ENCODE data around the gene SMIM3. TPM values are rescaled to one million over a fixed set of nuclear protein-coding genes. Genes with fewer than 3 reads are reported as not detected.

The SMIM3 gene, protein sequence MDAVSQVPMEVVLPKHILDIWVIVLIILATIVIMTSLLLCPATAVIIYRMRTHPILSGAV
- 27.7 and 53.1 TPM in 2 replicates for total RNA-seq

GRCh38 chr5:150778517-150779396 is at the start of gene SMIM3:
TSS of gene SMIM3 (plus strand) at chr5:150778757. CDS start at chr5:150795441, 16,684 bp downstream.

DNA sequence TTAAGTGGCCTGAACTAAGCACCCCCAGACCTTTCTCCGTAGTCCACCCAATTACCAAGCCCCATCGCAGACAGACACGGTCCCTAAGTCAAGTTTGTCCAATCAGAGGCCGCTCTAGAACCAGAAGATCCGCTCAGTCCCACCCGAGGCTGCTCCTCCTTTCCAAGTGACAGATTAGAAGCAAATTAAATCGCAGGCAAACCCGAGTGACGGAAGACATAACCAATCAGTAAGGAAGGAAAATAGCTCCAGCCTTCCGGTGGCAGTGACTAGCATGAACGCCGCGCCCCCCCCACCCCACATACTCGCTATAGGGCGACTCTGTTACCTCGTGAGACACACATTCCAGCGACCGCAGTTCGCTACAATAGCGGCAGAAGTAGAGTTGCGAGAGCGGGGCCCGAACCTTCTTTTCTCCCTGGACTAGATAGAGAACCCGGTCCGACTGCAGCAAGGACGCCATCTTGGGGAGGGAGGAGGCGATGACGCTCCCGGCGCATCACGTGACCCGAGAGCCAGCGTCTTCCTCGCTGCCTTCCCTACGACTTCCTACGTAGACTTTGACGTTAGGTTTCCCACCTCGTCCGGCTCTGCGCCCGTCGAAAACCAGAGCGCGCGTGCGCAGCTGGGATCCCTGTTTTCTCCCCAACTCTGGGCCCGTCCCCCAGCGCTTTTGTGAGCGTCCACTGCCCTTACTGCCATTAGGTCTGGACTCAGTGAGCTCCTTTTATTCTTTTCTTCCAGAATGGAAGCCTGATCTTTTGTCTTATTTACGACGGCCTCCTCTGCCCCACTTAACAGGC is 19.8 kb upstream of the SMIM3 start, which contains the start of gene DCTN4:
Gene DCTN4, minus strand, starts transcription at position 487 of the 803 bp plus-strand sequence. Its CDS starts 24 bp downstream, at position 463.

DNA sequence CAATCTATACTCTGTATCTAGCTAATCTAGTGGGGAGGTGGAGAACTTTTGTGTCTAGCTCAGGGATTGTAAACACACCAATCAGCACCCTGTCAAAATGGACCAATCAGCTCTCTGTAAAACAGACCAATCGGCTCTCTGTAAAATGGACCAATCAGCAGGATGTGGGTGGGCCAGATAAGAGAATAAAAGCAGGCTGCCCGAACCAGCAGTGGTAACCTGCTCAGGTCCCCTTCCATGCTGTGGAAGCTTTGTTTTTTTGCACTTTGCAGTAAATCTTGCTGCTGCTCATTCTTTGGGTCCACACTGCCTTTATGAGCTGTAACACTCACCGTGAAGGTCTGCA is 67.7 kb downstream of the SMIM3 start, which contains the start of gene IRGM:
Gene IRGM, plus strand, starts transcription at position 214 of the 346 bp plus-strand sequence. CDS start 1,603 bp downstream, outside the sequence.

Other genes with a start within 250 kb of the SMIM3 start
- 2.7 and 4.0 TPM in 2 replicates for gene SYNPO, start 138.1 kb upstream of the SMIM3 start, total RNA-seq
- 0.14 and 0.37 TPM in 2 replicates for gene MYOZ3, start 117.5 kb upstream of the SMIM3 start, total RNA-seq
- gene RBM22, start 77.7 kb upstream of the SMIM3 start, total RNA-seq: 12.8 and 15.2 TPM in 2 replicates
- gene DCTN4, start 19.7 kb upstream of the SMIM3 start, total RNA-seq: 44.7 and 48.4 TPM in 2 replicates
- under 0.01 TPM in 1 of 2 replicates, not detected in the other for gene IRGM, start 67.8 kb downstream of the SMIM3 start, total RNA-seq
- gene ZNF300, start 126.2 kb downstream of the SMIM3 start, total RNA-seq: 4.6 and 5.5 TPM in 2 replicates
- gene GPX3, start 241.8 kb downstream of the SMIM3 start, total RNA-seq: 20.1 and 35.2 TPM in 2 replicates

All from smooth muscle cell of bladder (primary cell).